Activated T-helper 1 cell treated with anti-CD3 and anti-CD28 coated beads, Interleukin-12 subunit alpha, Interleukin-12 subunit beta, Interleukin-2, Interleukin-4 antibody, amounts not matched to agents 30 ng/mL and 10 ng/mL and 1 ng/mL, durations not matched to agents 14 hours and 24 hours and 36 hours (primary cell): ENCODE results near the gene LRRK1. TPM values are rescaled to one million over a fixed set of nuclear protein-coding genes. Genes with fewer than 3 reads are reported as not detected.

Experiments
- DNase-seq: peaks from one replicate; pipeline ENCODE4 v3.0.0; 2021; ENCODE audit warnings: low spot score
- H3K27ac Mint-ChIP-seq: one replicate; pipeline ENCODE4 v1.8.0; 2021; ENCODE audit warnings: mild to moderate bottlenecking, mixed read lengths
- H3K27me3 Mint-ChIP-seq: one replicate; pipeline ENCODE4 v1.8.0; 2022; ENCODE audit warnings: mild to moderate bottlenecking, moderate library complexity, mixed read lengths; ENCODE audit not compliant: insufficient read depth
- H3K36me3 Mint-ChIP-seq: one replicate; pipeline ENCODE4 v1.8.0; 2021; ENCODE audit warnings: low read depth, mixed read lengths
- H3K4me1 Mint-ChIP-seq: one replicate; pipeline ENCODE4 v1.8.0; 2021; ENCODE audit warnings: low read depth, mixed read lengths
- H3K4me3 Mint-ChIP-seq: one replicate; pipeline ENCODE4 v1.8.0; 2021; ENCODE audit warnings: mild to moderate bottlenecking, moderate library complexity, mixed read lengths
- H3K9me3 Mint-ChIP-seq: one replicate; pipeline ENCODE4 v1.8.0; 2021; ENCODE audit warnings: mixed read lengths
- intact Hi-C: fragments of 100-400 bp; cut with micrococcal nuclease; formaldehyde crosslinking; loops from one replicate; pipeline ENCODE4 v1.15.1; 2024
- total RNA-seq: library from RNA; stranded (reverse); gene quantifications from 2 replicates; pipeline ENCODE4 v1.2.3, GENCODE V29; 2022

The LRRK1 gene
- total RNA-seq, 1 donor from 2014 or later: 1.9 TPM

GRCh38 chr15:101058735-101059134 lies 139.6 kb downstream of the LRRK1 start:
- intact Hi-C loops: no loop called here
- H3K36me3 Mint-ChIP-seq: no peaks in the 10 kb centered on the region
- no peak overlapping the region for H3K27ac Mint-ChIP-seq
- H3K27me3 Mint-ChIP-seq: peaks cover 8% of the 10 kb centered on the region
- H3K4me1 Mint-ChIP-seq: no peaks in the 10 kb centered on the region
- no peaks in the 10 kb centered on the region for H3K9me3 Mint-ChIP-seq
- no peak overlapping the region for H3K4me3 Mint-ChIP-seq
- no peak for DNase-seq

DNA sequence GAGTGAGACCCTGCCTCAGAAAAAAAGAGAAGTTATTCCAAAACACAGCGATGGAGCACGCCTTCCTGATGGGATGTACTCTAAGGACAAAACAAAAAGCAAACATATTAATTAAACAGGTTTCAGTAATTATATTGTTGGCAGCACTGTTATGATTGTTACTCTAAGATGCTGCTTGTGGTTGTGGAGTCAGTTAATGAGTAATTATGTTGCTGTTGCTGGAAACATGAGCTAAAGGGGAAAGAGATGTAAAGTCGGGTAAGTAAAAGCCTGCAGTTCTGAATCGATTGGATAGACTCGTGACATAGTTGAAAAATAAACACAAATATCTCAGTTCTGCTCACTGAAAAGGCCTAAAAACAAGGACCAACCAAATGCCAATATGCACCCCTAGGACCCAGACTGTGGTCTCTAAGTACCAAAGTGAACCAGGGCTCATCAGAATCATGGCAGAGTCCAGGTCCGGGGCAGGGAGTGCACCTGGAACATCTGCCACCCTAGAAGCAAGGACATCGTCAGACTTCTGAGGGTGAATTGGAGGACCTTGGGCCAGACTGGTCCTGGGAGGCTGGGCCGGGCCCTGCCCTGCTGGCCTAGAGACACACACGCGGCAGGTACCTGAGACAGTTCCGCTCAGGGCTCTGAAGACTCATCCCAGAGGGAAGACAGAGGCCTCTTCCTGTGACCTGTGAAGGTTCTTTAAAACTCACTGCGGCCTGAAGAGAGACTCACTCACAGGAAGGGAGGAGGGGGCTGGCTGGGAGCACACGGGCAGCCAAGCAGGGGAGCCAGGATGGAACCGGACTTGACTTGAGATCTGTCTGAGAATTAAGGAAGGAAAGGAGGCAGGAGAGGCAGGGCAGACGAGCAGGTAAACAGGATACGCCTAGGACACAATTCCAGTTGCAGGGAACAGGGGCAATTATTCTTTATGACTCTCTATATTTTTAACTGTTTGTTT lies 140.5 kb downstream of the LRRK1 start:
- DNase-seq: no peak
- no peak overlapping the region for H3K4me3 Mint-ChIP-seq
- no peaks in the 10 kb centered on the region for H3K36me3 Mint-ChIP-seq
- peaks cover 8% of the 10 kb centered on the region for H3K27me3 Mint-ChIP-seq
- H3K4me1 Mint-ChIP-seq: no peaks in the 10 kb centered on the region
- intact Hi-C loops: no loop called here
- H3K9me3 Mint-ChIP-seq: no peaks in the 10 kb centered on the region
- no peak overlapping the region for H3K27ac Mint-ChIP-seq

GRCh38 chr15:101060576-101061551 lies 141.7 kb downstream of the LRRK1 start:
- Mint-ChIP-seq H3K4me1 (no peaks in the 10 kb centered on the region), H3K9me3 (no peaks in the 10 kb centered on the region), H3K4me3 (no peak overlapping the region), H3K36me3 (no peaks in the 10 kb centered on the region), H3K27me3 (peaks cover 6% of the 10 kb centered on the region), H3K27ac (no peak overlapping the region)
- intact Hi-C loops: no loop called here
- DNase-seq: no peak

DNA sequence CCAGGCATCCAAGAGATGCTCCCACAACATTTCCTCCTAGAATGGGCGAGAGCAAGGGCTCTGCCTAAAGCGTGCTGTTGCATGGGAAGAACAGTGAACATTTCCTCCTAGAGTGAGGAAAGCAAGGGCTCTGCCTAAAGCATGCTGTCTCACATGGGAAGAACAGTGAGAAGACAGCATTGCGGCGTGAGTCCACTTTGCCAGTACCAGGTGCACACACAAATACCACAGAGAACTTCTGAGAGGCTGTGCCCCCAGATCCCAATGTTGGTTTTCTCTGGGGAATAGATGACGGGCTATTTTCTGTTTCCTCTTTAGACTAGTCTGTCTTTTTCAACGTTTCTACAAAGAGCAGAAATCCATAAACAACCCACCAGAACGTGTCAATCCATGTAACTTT lies 142.9 kb downstream of the LRRK1 start:
- intact Hi-C loops: no loop called here
- Mint-ChIP-seq H3K27me3 (peaks cover 3% of the 10 kb centered on the region), H3K36me3 (no peaks in the 10 kb centered on the region), H3K4me3 (no peak overlapping the region), H3K27ac (no peak overlapping the region), H3K4me1 (no peaks in the 10 kb centered on the region), H3K9me3 (no peaks in the 10 kb centered on the region)
- DNase-seq: no peak

DNA sequence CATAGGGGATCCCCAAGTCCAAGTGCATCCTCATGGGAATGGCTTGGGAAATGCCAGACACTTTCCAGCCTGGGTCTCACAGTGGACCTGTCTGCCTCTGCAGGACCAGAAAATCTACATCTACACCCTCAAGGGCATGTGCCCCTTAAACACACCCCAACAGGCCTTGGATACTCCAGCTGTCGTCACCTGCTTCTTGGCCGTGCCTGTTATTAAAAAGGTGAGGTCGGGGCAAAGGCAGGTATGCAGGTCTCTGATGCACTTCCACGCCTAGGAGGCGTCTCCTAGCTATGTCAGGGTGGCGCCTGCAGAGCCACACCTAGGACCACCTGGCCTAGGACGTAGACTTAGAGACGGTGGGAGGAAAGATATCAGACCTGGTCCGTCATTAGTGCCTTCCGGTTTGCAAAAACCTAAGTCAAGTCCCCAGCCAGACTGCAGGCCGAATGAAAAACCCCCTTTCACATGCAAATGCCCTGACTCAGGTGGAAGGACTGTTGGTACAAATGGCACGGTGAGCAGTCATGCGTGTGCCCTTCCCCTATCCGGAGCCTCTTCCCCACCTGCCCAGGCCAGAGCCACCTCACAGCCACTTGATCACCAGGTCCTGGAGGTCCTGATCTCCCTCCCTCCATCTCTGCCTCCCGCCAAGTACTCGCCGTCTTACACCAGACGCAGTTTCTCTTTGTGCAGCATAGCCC lies 143.5 kb downstream of the LRRK1 start:
- Mint-ChIP-seq H3K27ac (no peak overlapping the region), H3K4me1 (no peaks in the 10 kb centered on the region), H3K36me3 (no peaks in the 10 kb centered on the region), H3K27me3 (peaks cover 3% of the 10 kb centered on the region), H3K4me3 (no peak overlapping the region), H3K9me3 (no peaks in the 10 kb centered on the region)
- DNase-seq: no peak
- intact Hi-C loops: no loop called here

DNA sequence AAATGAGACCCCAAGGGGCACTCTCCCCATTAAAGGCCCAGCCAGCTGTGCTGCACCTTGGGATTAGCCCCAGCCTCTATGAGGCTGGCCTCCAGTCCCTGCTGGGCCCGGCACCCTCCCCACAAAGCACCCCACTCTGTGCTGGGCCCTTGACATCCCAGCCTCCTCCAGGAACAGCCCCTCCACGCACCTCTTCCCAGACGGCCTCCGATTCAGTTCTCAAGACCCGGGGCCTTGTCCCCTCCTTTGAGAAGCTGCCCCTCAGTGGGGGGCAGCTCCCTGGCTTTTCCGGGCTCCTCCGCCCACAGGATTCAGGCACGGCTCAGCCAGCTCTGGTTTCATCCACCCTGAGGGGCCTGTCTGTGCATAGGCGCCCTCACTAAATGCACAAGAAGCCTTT lies 144.1 kb downstream of the LRRK1 start:
- no peak for DNase-seq
- H3K4me1 Mint-ChIP-seq: no peaks in the 10 kb centered on the region
- H3K27ac Mint-ChIP-seq: no peak overlapping the region
- H3K4me3 Mint-ChIP-seq: no peak overlapping the region
- intact Hi-C loops: no loop called here
- no peaks in the 10 kb centered on the region for H3K36me3 Mint-ChIP-seq
- no peaks in the 10 kb centered on the region for H3K27me3 Mint-ChIP-seq
- no peaks in the 10 kb centered on the region for H3K9me3 Mint-ChIP-seq

DNA sequence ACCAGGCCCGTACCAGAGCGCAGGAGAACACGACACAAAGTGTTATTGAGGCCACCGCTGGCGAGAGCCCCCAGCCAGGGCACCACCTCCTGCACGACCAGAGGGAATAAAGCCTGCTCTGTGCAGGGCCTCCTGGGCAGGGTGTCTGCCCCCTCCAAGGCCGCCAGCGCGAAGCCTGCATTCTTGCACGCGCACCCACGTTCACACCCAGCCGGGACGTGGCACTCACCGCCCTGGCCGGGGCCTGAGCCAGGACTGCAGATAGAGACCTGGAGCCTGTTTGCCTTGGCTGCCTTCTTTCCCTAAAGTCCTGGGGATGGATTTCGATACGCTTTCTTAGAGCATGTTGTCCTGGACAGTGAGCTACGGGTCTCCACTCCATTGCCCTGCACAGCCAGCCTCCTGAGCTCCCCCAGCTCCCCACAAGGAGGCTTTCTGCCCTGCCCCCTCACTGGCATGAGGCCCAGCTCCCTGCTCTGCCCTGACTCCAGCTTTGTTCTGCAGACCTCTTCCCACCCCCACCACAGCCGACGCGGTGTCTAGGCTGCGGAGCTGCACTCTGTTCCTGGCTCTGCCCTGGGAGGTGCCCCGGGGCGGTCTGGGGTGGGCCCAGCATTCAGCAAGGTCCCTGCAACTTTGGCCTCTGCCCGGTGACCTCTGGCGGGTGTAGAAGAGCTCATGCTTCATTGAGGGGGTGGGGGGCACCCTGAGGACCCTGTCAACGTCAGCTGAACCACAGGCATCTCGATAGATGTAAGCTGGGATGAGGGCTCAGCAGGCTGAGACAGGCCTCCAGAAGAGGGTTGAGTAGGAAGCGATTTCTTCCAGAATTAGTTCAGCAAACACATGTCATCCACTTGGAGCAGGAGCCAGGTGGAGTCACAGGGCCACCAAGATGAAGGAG lies 145.0 kb downstream of the LRRK1 start:
- Mint-ChIP-seq H3K4me3 (no peak overlapping the region), H3K27ac (no peak overlapping the region), H3K36me3 (no peaks in the 10 kb centered on the region), H3K9me3 (no peaks in the 10 kb centered on the region), H3K4me1 (no peaks in the 10 kb centered on the region), H3K27me3 (no peaks in the 10 kb centered on the region)
- DNase-seq: no peak
- intact Hi-C loops: no loop called here

DNA sequence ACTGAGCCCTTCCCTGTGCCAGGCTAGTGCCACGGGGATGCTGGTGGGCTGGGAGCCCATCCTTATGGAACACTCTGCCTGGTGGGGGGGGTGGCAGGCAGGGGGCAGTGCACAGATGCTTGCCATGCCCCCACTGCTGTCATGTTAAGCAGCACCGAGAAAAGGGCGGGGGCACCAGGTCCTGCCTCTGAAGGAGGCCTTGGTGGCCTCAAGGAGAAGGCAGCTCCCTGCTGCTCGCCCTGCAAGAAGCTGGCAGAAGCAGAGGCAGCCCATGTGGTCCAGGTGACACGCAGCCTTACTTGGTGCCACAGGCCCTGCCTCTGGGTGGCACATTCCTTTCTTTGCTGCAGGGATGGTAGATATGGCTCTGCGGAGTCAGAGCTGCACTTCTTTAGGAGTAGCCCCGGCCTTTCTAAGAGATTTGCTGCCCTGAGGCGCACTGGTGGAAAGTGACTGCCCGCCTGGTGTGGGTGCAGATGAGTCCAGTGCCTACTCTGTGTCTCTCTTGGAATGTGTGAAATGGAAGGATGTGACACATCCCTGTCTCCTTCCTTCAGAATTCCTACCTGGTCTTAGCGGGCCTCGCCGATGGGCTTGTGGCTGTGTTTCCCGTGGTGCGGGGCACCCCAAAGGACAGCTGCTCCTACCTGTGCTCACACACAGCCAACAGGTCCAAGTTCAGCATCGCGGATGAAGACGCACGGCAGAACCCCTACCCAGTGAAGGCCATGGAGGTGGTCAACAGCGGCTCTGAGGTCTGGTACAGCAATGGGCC lies 145.8 kb downstream of the LRRK1 start:
- no peak overlapping the region for H3K27ac Mint-ChIP-seq

DNA sequence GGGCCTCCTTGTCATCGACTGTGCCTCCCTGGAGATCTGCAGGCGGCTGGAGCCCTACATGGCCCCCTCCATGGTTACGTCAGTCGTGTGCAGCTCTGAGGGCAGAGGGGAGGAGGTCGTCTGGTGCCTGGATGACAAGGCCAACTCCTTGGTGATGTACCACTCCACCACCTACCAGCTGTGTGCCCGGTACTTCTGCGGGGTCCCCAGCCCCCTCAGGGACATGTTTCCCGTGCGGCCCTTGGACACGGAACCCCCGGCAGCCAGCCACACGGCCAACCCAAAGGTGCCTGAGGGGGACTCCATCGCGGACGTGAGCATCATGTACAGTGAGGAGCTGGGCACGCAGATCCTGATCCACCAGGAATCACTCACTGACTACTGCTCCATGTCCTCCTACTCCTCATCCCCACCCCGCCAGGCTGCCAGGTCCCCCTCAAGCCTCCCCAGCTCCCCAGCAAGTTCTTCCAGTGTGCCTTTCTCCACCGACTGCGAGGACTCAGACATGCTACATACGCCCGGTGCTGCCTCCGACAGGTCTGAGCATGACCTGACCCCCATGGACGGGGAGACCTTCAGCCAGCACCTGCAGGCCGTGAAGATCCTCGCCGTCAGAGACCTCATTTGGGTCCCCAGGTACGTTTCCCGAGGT lies 146.5 kb downstream of the LRRK1 start:
- no peaks in the 10 kb centered on the region for H3K27me3 Mint-ChIP-seq
- H3K27ac Mint-ChIP-seq: no peak overlapping the region
- intact Hi-C loops: no loop called here
- no peak for DNase-seq
- H3K4me1 Mint-ChIP-seq: peaks cover 6% of the 10 kb centered on the region
- no peaks in the 10 kb centered on the region for H3K36me3 Mint-ChIP-seq
- no peaks in the 10 kb centered on the region for H3K9me3 Mint-ChIP-seq
- no peak overlapping the region for H3K4me3 Mint-ChIP-seq

More for the DNA sequence above, 145.8 kb downstream of the LRRK1 start:
- intact Hi-C loops: no loop called here
- Mint-ChIP-seq H3K4me3 (no peak overlapping the region), H3K9me3 (no peaks in the 10 kb centered on the region), H3K4me1 (no peaks in the 10 kb centered on the region), H3K27me3 (no peaks in the 10 kb centered on the region), H3K36me3 (no peaks in the 10 kb centered on the region)
- DNase-seq: no peak

- Mint-ChIP-seq H3K27me3 (no peaks in the 10 kb centered on the region), H3K4me1 (peaks cover 10% of the 10 kb centered on the region), H3K36me3 (no peaks in the 10 kb centered on the region), H3K4me3 (no peak overlapping the region), H3K27ac (no peak overlapping the region), H3K9me3 (no peaks in the 10 kb centered on the region)
- intact Hi-C loops: no loop called here
- DNase-seq: no peak
These were observed 147.6 kb downstream of the LRRK1 start for GRCh38 chr15:101066501-101067408.
